ENCODE measurements around the gene NRG3.

GRCh38 chr10:82551506-82551905 lies 676.5 kb downstream of the NRG3 start:
- TF ChIP-seq, protein P1, sequence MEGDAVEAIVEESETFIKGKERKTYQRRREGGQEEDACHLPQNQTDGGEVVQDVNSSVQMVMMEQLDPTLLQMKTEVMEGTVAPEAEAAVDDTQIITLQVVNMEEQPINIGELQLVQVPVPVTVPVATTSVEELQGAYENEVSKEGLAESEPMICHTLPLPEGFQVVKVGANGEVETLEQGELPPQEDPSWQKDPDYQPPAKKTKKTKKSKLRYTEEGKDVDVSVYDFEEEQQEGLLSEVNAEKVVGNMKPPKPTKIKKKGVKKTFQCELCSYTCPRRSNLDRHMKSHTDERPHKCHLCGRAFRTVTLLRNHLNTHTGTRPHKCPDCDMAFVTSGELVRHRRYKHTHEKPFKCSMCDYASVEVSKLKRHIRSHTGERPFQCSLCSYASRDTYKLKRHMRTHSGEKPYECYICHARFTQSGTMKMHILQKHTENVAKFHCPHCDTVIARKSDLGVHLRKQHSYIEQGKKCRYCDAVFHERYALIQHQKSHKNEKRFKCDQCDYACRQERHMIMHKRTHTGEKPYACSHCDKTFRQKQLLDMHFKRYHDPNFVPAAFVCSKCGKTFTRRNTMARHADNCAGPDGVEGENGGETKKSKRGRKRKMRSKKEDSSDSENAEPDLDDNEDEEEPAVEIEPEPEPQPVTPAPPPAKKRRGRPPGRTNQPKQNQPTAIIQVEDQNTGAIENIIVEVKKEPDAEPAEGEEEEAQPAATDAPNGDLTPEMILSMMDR (IDR thresholded peaks at IDR 0.05 in 2 of 3, conservative IDR thresholded peaks at IDR 0.05 in 1 of 3; ENCODE audit: borderline replicate concordance in 1 of 3, insufficient read depth in 1 of 3, low read depth in 2 of 3, low read length in 2 of 3) = no peak
- TF ChIP-seq ATF3 (IDR thresholded peaks at IDR 0.05) = no peak
